ENCODE measurements around the gene C1QBP.

C1QBP gene

GRCh38 chr17:5408186-5408585, 30.8 kb downstream of the C1QBP start:
- Histone ChIP-seq H3K4me1 (ENCODE audit: low read depth, poor library complexity, severe bottlenecking) (no peaks in the 10 kb centered on the region), H3K4me2 (no peak overlapping the region), H3K4me3 (IDR thresholded peaks at IDR 0.05; ENCODE audit: insufficient read depth, low read depth, low read length) (no peak overlapping the region), H3K79me2 (ENCODE audit: insufficient read depth, low read depth) (no peaks in the 10 kb centered on the region), H4K20me1 (ENCODE audit: insufficient read depth) (no peaks in the 10 kb centered on the region), H3K36me3 (ENCODE audit: insufficient read depth) (no peaks in the 10 kb centered on the region), H2AFZ (ENCODE audit: low read depth) (no peak overlapping the region), H3K27ac (no peak overlapping the region), H3K9ac (no peak overlapping the region), H3K27me3 (ENCODE audit: insufficient read depth, low read depth) (no peaks in the 10 kb centered on the region)
- TF ChIP-seq CTCF (conservative IDR thresholded peaks at IDR 0.05; ENCODE audit: low read depth, low read length), result no peak

- no peaks in the 10 kb centered on the region for H3K36me3 ChIP-seq (ENCODE audit: insufficient read depth)
- H2AFZ ChIP-seq (ENCODE audit: low read depth), result no peak overlapping the region
- no peaks in the 10 kb centered on the region for H3K4me1 ChIP-seq (ENCODE audit: low read depth, poor library complexity, severe bottlenecking)
- H4K20me1 ChIP-seq (ENCODE audit: insufficient read depth), result no peaks in the 10 kb centered on the region
- no peak for TF ChIP-seq CTCF (conservative IDR thresholded peaks at IDR 0.05; ENCODE audit: low read depth, low read length)
- no peak overlapping the region for H3K4me3 ChIP-seq (IDR thresholded peaks at IDR 0.05; ENCODE audit: insufficient read depth, low read depth, low read length)
- H3K79me2 ChIP-seq (ENCODE audit: insufficient read depth, low read depth), result no peaks in the 10 kb centered on the region
- no peaks in the 10 kb centered on the region for H3K27me3 ChIP-seq (ENCODE audit: insufficient read depth, low read depth)
- H3K4me2 ChIP-seq, result no peak overlapping the region
- H3K9ac ChIP-seq, result no peak overlapping the region
- H3K27ac ChIP-seq, result no peak overlapping the region
These were observed 33.6 kb downstream of the C1QBP start for GRCh38 chr17:5405400-5405799.

- Histone ChIP-seq H2AFZ (ENCODE audit: low read depth) (no peak overlapping the region), H3K79me2 (ENCODE audit: insufficient read depth, low read depth) (no peaks in the 10 kb centered on the region), H3K4me2 (no peak overlapping the region), H3K27me3 (ENCODE audit: insufficient read depth, low read depth) (no peaks in the 10 kb centered on the region), H3K4me1 (ENCODE audit: low read depth, poor library complexity, severe bottlenecking) (no peaks in the 10 kb centered on the region), H3K27ac (no peak overlapping the region), H4K20me1 (ENCODE audit: insufficient read depth) (no peaks in the 10 kb centered on the region), H3K4me3 (IDR thresholded peaks at IDR 0.05; ENCODE audit: insufficient read depth, low read depth, low read length) (no peak overlapping the region), H3K36me3 (ENCODE audit: insufficient read depth) (no peaks in the 10 kb centered on the region), H3K9ac (no peak overlapping the region)
- no peak for TF ChIP-seq CTCF (conservative IDR thresholded peaks at IDR 0.05; ENCODE audit: low read depth, low read length)
These were observed 39.2 kb downstream of the C1QBP start for GRCh38 chr17:5399767-5400166.

- no peak for TF ChIP-seq CTCF (conservative IDR thresholded peaks at IDR 0.05; ENCODE audit: low read depth, low read length)
These were observed 42.3 kb downstream of the C1QBP start for GRCh38 chr17:5396612-5397011.

More at GRCh38 chr17:5396612-5397011, 42.3 kb downstream of the C1QBP start:
- Histone ChIP-seq H3K27ac (no peak overlapping the region), H3K4me1 (ENCODE audit: low read depth, poor library complexity, severe bottlenecking) (no peaks in the 10 kb centered on the region), H4K20me1 (ENCODE audit: insufficient read depth) (no peaks in the 10 kb centered on the region), H3K4me3 (IDR thresholded peaks at IDR 0.05; ENCODE audit: insufficient read depth, low read depth, low read length) (no peak overlapping the region), H3K36me3 (ENCODE audit: insufficient read depth) (no peaks in the 10 kb centered on the region), H2AFZ (ENCODE audit: low read depth) (no peak overlapping the region), H3K27me3 (ENCODE audit: insufficient read depth, low read depth) (no peaks in the 10 kb centered on the region), H3K4me2 (no peak overlapping the region), H3K9ac (no peak overlapping the region), H3K79me2 (ENCODE audit: insufficient read depth, low read depth) (no peaks in the 10 kb centered on the region)

Measured in KMS-11 (cell line).